Measurements from ENCODE around the gene B4GALT3. TPM values are rescaled to one million over a fixed set of nuclear protein-coding genes. Genes with fewer than 3 reads are reported as not detected.

B4GALT3 gene
- total RNA-seq, 1 donor from 2014 or later = 38.0 TPM

DNA sequence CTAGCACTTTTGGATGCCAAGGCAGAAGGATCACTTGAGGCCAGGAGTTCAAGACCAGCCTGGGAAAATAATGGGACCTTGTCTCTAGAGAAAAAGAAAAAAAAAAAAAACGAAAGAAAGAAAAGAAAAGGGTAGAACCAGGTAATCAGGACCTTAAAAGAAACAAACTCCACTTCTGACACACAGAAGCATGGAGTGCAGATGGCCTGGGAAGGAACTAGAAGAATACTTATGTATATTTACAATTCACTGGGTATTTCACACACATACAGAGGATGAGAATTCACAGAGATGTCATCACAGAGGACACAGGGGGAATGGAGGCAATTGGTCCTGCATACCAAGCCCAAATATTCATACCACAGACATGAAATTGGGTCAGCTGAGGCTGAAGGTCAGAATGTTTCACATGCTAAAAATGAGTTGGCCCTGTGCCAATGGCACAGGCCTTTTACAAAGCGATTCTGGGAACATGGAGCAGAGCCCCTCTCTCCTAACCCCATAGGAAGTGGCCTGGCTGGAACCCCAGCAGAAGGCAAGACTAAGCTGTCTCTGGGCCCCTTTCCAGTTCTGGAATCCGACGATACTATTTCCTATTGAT, 4.4 kb downstream of the B4GALT3 start:
- TF ChIP-seq CTCF (IDR thresholded peaks at IDR 0.05; ENCODE audit: unreplicated experiment) = no peak
- no peaks in the 10 kb centered on the region for H3K9me3 Mint-ChIP-seq
- peaks cover 24% of the 10 kb centered on the region for H3K4me1 Mint-ChIP-seq
- H3K27ac Mint-ChIP-seq = no peak overlapping the region
- H3K36me3 Mint-ChIP-seq = peaks cover 28% of the 10 kb centered on the region
- no peaks in the 10 kb centered on the region for H3K27me3 Mint-ChIP-seq (ENCODE audit: low read depth)
- no peak overlapping the region for H3K4me3 Mint-ChIP-seq
- no peak for DNase-seq (ENCODE audit: low spot score in 2 of 2, unreplicated experiment in 2 of 2)

DNA sequence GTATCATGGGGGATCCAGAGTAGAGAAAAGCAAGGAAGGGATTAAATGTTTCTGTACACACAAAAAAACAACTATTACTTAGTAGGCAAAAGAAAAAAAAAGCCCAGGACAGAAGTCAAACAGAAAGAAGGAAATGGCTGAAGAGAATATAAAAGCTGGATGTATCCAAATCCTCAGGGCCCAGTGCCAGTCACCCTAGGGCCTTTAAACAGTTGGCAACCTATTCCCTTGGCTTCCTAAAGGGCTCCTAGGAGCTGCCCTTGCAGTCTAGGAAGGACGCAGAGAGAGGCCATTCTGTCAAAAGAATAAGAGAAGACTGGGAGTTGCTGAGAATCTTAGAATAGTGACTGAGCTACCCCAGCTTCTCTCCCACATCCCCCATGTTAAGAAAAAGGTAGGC, 5.0 kb downstream of the B4GALT3 start:
- no peaks in the 10 kb centered on the region for H3K9me3 Mint-ChIP-seq
- H3K36me3 Mint-ChIP-seq = peaks cover 28% of the 10 kb centered on the region
- DNase-seq (ENCODE audit: low spot score in 2 of 2, unreplicated experiment in 2 of 2) = no peak
- TF ChIP-seq CTCF (IDR thresholded peaks at IDR 0.05; ENCODE audit: unreplicated experiment) = no peak
- no peak overlapping the region for H3K27ac Mint-ChIP-seq
- H3K4me1 Mint-ChIP-seq = peaks cover 23% of the 10 kb centered on the region
- no peak overlapping the region for H3K4me3 Mint-ChIP-seq
- H3K27me3 Mint-ChIP-seq (ENCODE audit: low read depth) = no peaks in the 10 kb centered on the region

GRCh38 chr1:161171696-161172095, 5.6 kb downstream of the B4GALT3 start:
- H3K4me1 Mint-ChIP-seq = peaks cover 28% of the 10 kb centered on the region
- DNase-seq (ENCODE audit: low spot score in 2 of 2, unreplicated experiment in 2 of 2) = no peak
- no peak overlapping the region for H3K4me3 Mint-ChIP-seq
- H3K27me3 Mint-ChIP-seq (ENCODE audit: low read depth) = no peaks in the 10 kb centered on the region
- no peaks in the 10 kb centered on the region for H3K9me3 Mint-ChIP-seq
- no peak for TF ChIP-seq CTCF (IDR thresholded peaks at IDR 0.05; ENCODE audit: unreplicated experiment)
- H3K36me3 Mint-ChIP-seq = peaks cover 28% of the 10 kb centered on the region
- no peak overlapping the region for H3K27ac Mint-ChIP-seq

DNA sequence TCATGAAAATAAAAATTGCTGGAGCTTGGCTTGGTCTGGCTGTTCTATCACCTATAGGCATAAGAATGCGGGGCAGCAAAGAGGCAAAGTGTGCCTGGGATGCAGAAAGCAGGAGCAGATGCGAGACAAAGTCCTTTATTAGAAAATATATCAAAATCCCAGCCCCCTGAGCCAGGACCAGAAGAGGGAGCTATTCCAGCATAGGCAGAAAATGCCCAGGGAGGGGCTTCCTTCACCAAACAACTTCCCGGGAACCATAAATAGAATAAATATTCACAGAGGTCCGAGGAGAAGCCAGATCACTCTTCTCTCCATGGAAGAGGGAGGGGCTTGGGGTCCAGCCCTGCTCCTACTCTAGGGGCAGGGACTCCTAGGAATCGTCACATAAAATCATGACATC, 6.1 kb downstream of the B4GALT3 start:
- Mint-ChIP-seq H3K4me3 (no peak overlapping the region), H3K4me1 (peaks cover 22% of the 10 kb centered on the region), H3K36me3 (peaks cover 28% of the 10 kb centered on the region), H3K27me3 (ENCODE audit: low read depth) (no peaks in the 10 kb centered on the region), H3K27ac (no peak overlapping the region), H3K9me3 (no peaks in the 10 kb centered on the region)
- no peak for DNase-seq (ENCODE audit: low spot score in 2 of 2, unreplicated experiment in 2 of 2)
- no peak for TF ChIP-seq CTCF (IDR thresholded peaks at IDR 0.05; ENCODE audit: unreplicated experiment)

- DNase-seq (ENCODE audit: low spot score in 2 of 2, unreplicated experiment in 2 of 2) = no peak
- H3K4me1 Mint-ChIP-seq = peaks cover 15% of the 10 kb centered on the region
- no peaks in the 10 kb centered on the region for H3K27me3 Mint-ChIP-seq (ENCODE audit: low read depth)
- TF ChIP-seq CTCF (IDR thresholded peaks at IDR 0.05; ENCODE audit: unreplicated experiment) = no peak
- no peaks in the 10 kb centered on the region for H3K9me3 Mint-ChIP-seq
- H3K27ac Mint-ChIP-seq = no peak overlapping the region
- H3K36me3 Mint-ChIP-seq = peaks cover 23% of the 10 kb centered on the region
- H3K4me3 Mint-ChIP-seq = no peak overlapping the region
Measured at GRCh38 chr1:161168906-161169305, 8.4 kb downstream of the B4GALT3 start.

Measured in mesothelial cell of epicardium (in vitro differentiated cells).